H1 (cell line): ENCODE measurements around the gene IRF3. TPM values are rescaled to one million over a fixed set of nuclear protein-coding genes. Genes with fewer than 3 reads are reported as not detected.

Source experiments
- CTCF ChIA-PET: fragments of 300-600 bp; sonication (Branson Sonifier 250); formaldehyde crosslinking; loops from one replicate; lab custom pipeline; 2021; ENCODE audit not compliant: partially characterized antibody; lab: Charles Lee
- POLR2A ChIA-PET: fragments of 300-600 bp; sonication (Branson Sonifier 250); formaldehyde crosslinking; loops from one replicate; lab custom pipeline; 2021; ENCODE audit warnings: inconsistent platforms; ENCODE audit not compliant: partially characterized antibody; lab: Charles Lee
- DNase-seq, 2 experiments: peaks; one replicate each; pipeline versions ENCODE4 v3.0.0 to v3.0.0-alpha.2; 2010 to 2022; ENCODE audit warnings: low spot score in 2 of 2, low read depth in 1 of 2, mixed read lengths in 1 of 2
- FAIRE-seq: peaks from 2 replicates; lab custom pipeline; 2011; peaks lifted over from hg19 to GRCh38; lab: Jason Lieb, UNC
- H2AFZ ChIP-seq: 2 replicates; pipeline ENCODE4 v1.8.1; 2012; ENCODE audit warnings: low read length, inconsistent platforms
- H2AK5ac ChIP-seq: 2 replicates; pipeline ENCODE4 v1.6.1; 2013; ENCODE audit warnings: low read depth, low read length
- H2BK120ac ChIP-seq: replicated peaks from 2 replicates; pipeline ENCODE3; 2013; ENCODE audit warnings: low read depth, low read length, inconsistent platforms
- H2BK12ac ChIP-seq: 2 replicates; pipeline ENCODE4 v1.6.1; 2013; ENCODE audit warnings: low read depth, low read length
- H2BK15ac ChIP-seq: 2 replicates; pipeline ENCODE4 v1.6.1; 2013; ENCODE audit warnings: low read length
- H2BK20ac ChIP-seq: 2 replicates; pipeline ENCODE4 v1.6.1; 2013; ENCODE audit warnings: low read length
- H2BK5ac ChIP-seq: 2 replicates; pipeline ENCODE4 v1.6.1; 2013; ENCODE audit warnings: low read depth, low read length
- H3K14ac ChIP-seq: 2 replicates; pipeline ENCODE4 v1.6.1; 2013; ENCODE audit warnings: inconsistent platforms; ENCODE audit not compliant: insufficient read length
- H3K18ac ChIP-seq: 2 replicates; pipeline ENCODE4 v1.6.1; 2013; ENCODE audit warnings: low read length; ENCODE audit errors: extremely low read depth
- H3K23ac ChIP-seq: 2 replicates; pipeline ENCODE4 v1.6.1; 2013; ENCODE audit warnings: inconsistent platforms; ENCODE audit not compliant: insufficient read length
- H3K23me2 ChIP-seq: 2 replicates; pipeline ENCODE4 v1.6.1; 2013; ENCODE audit warnings: low read depth, low read length
- H3K27ac ChIP-seq: 2 replicates; pipeline ENCODE4 v1.6.1; 2011; ENCODE audit warnings: low read depth, low read length, inconsistent platforms
- H3K27me3 ChIP-seq, 4 experiments: replicated peaks in 1 of 4; 1 replicate in 1 of 4; 2 replicates in 3 of 4; pipeline versions ENCODE4 v1.6.1 to v1.8.1; 2011 to 2013; ENCODE audit warnings: low read length in 3 of 4, mild to moderate bottlenecking in 3 of 4, inconsistent platforms in 2 of 4, mixed read lengths in 2 of 4, moderate library complexity in 1 of 4; ENCODE audit not compliant: control insufficient read depth in 3 of 4, insufficient read depth in 3 of 4; ENCODE audit errors: extremely low read depth in 1 of 4
- H3K36me3 ChIP-seq, 4 experiments: 2 replicates each; pipeline versions ENCODE4 v1.6.1 to v1.8.1; 2011 to 2013; ENCODE audit warnings: mild to moderate bottlenecking in 4 of 4, low read length in 3 of 4, moderate library complexity in 2 of 4, control low read depth in 1 of 4, inconsistent platforms in 1 of 4; ENCODE audit not compliant: insufficient read depth in 4 of 4, control insufficient read depth in 2 of 4
- H3K4ac ChIP-seq: replicated peaks from 2 replicates; pipeline ENCODE3; 2013; ENCODE audit warnings: low read length, low read depth, mixed read lengths, inconsistent platforms; ENCODE audit not compliant: insufficient read length
- H3K4me1 ChIP-seq, 4 experiments: replicated peaks in 1 of 4; 1 replicate in 1 of 4; 2 replicates in 3 of 4; pipeline versions ENCODE4 v1.6.1 to v1.8.1; 2011 to 2013; ENCODE audit warnings: low read length in 3 of 4, inconsistent platforms in 2 of 4, mixed read lengths in 1 of 4; ENCODE audit not compliant: insufficient read depth in 4 of 4, control insufficient read depth in 3 of 4
- H3K4me2 ChIP-seq, 2 experiments: 2 replicates each; pipeline versions ENCODE4 v1.6.1 to v1.8.1; 2011 to 2013; ENCODE audit warnings: low read depth in 2 of 2, low read length in 2 of 2, control low read depth in 1 of 2, inconsistent platforms in 1 of 2, mild to moderate bottlenecking in 1 of 2; ENCODE audit not compliant: insufficient read depth in 1 of 2
- H3K4me3 ChIP-seq, 4 experiments: fragments of 200-600, 300-600 bp in 1 of 4; sonication (generic), shearing (Covaris generic), sonication (Bioruptor Twin) in 1 of 4; 2 replicates each; pipeline versions ENCODE4 v1.5.1 to v1.8.1; 2011 to 2016; ENCODE audit warnings: low read length in 4 of 4, low read depth in 3 of 4, control low read depth in 2 of 4, inconsistent platforms in 2 of 4, mild to moderate bottlenecking in 2 of 4, mixed read lengths in 1 of 4, moderate library complexity in 1 of 4; ENCODE audit not compliant: insufficient read depth in 2 of 4; ENCODE audit errors: extremely low read depth in 1 of 4
- H3K56ac ChIP-seq: replicated peaks from 2 replicates; pipeline ENCODE3; 2013; ENCODE audit warnings: low read depth, mild to moderate bottlenecking, mixed read lengths, low read length, inconsistent platforms; ENCODE audit not compliant: insufficient read length
- H3K79me1 ChIP-seq: 2 replicates; pipeline ENCODE4 v1.6.1; 2013; ENCODE audit warnings: low read depth, low read length, control low read depth
- H3K79me2 ChIP-seq, 2 experiments: 2 replicates each; pipeline versions ENCODE4 v1.6.1 to v1.8.1; 2012 to 2013; ENCODE audit warnings: low read length in 2 of 2, mild to moderate bottlenecking in 2 of 2, inconsistent platforms in 1 of 2; ENCODE audit not compliant: insufficient read depth in 2 of 2, control insufficient read depth in 1 of 2
- H3K9ac ChIP-seq, 4 experiments: replicated peaks in 1 of 4; 1 replicate in 1 of 4; 2 replicates in 3 of 4; pipeline versions ENCODE4 v1.6.1 to v1.8.1; 2011 to 2013; ENCODE audit warnings: low read depth in 3 of 4, low read length in 3 of 4, control low read depth in 2 of 4, mild to moderate bottlenecking in 2 of 4, moderate library complexity in 2 of 4, inconsistent platforms in 1 of 4; ENCODE audit errors: extremely low read depth in 1 of 4
- H3K9me3 ChIP-seq, 2 experiments: 2 replicates each; pipeline versions ENCODE4 v1.6.1 to v1.8.1; 2012 to 2013; ENCODE audit warnings: mild to moderate bottlenecking in 2 of 2, moderate library complexity in 2 of 2, control low read depth in 1 of 2, inconsistent platforms in 1 of 2, low read depth in 1 of 2, low read length in 1 of 2, mixed read lengths in 1 of 2; ENCODE audit not compliant: insufficient read depth in 2 of 2
- H4K20me1 ChIP-seq, 2 experiments: replicated peaks in 1 of 2; 2 replicates each; pipeline versions ENCODE3 to v1.8.1; 2011 to 2013; ENCODE audit warnings: inconsistent platforms in 2 of 2, low read length in 2 of 2, mild to moderate bottlenecking in 1 of 2; ENCODE audit not compliant: insufficient read depth in 2 of 2, control insufficient read depth in 1 of 2
- H4K5ac ChIP-seq: 2 replicates; pipeline ENCODE4 v1.6.1; 2013; ENCODE audit warnings: low read length, low read depth, mixed read lengths, inconsistent platforms; ENCODE audit not compliant: insufficient read length
- H4K8ac ChIP-seq: 2 replicates; pipeline ENCODE4 v1.8.0; 2013; ENCODE audit warnings: mild to moderate bottlenecking, moderate library complexity, low read length, inconsistent platforms; ENCODE audit not compliant: insufficient read depth; ENCODE audit errors: extremely low read depth
- H4K91ac ChIP-seq: replicated peaks from 2 replicates; pipeline ENCODE3; 2013; ENCODE audit warnings: low read length, mixed read lengths, inconsistent platforms; ENCODE audit not compliant: insufficient read length
- ASH2L ChIP-seq: fragments of 200-600, 300-600 bp; sonication (generic); IDR thresholded peaks from one replicate; pipeline ENCODE4 v1.7.1; 2017; ENCODE audit warnings: low read length
- BACH1 ChIP-seq: IDR thresholded peaks from 2 replicates; pipeline ENCODE4 v1.6.1; 2012; ENCODE audit warnings: low read length, improper control_type of control experiment
- EZH2 ChIP-seq: fragments of 200-600 bp; sonication (generic); IDR thresholded peaks from 2 replicates; pipeline ENCODE4 v1.7.1; 2012; ENCODE audit warnings: low read depth, mild to moderate bottlenecking, moderate library complexity, low read length, inconsistent platforms; ENCODE audit not compliant: severe bottlenecking
- GTF2F1 ChIP-seq: IDR thresholded peaks from 2 replicates; pipeline ENCODE4 v1.6.1; 2012; ENCODE audit warnings: low read depth, low read length, improper control_type of control experiment, borderline replicate concordance
- HDAC6 ChIP-seq: IDR thresholded peaks from one replicate; pipeline ENCODE4 v1.7.1; 2012; ENCODE audit warnings: low read depth, mild to moderate bottlenecking, inconsistent platforms, low read length, moderate library complexity
- JUND ChIP-seq: IDR thresholded peaks from 2 replicates; pipeline ENCODE4 v1.6.1; 2011; ENCODE audit warnings: mild to moderate bottlenecking, improper control_type of control experiment, low read length
- POLR2A ChIP-seq, 2 experiments: IDR thresholded peaks; 1 replicate in 1 of 2; 2 replicates in 1 of 2; pipeline ENCODE4 v1.6.1; 2011; ENCODE audit warnings: low read depth in 2 of 2, low read length in 2 of 2, mild to moderate bottlenecking in 2 of 2; ENCODE audit errors: control extremely low read depth in 1 of 2
- RAD21 ChIP-seq, 2 experiments: IDR thresholded peaks in 1 of 2; conservative IDR thresholded peaks in 1 of 2; 2 replicates each; pipeline ENCODE4 v1.6.1; 2011; ENCODE audit warnings: low read depth in 2 of 2, low read length in 2 of 2, improper control_type of control experiment in 1 of 2, inconsistent platforms in 1 of 2, mild to moderate bottlenecking in 1 of 2, moderate library complexity in 1 of 2
- SRF ChIP-seq: IDR thresholded peaks from 2 replicates; pipeline ENCODE4 v1.6.1; 2011; ENCODE audit warnings: mild to moderate bottlenecking, low read depth, low read length, moderate library complexity
- SUZ12 ChIP-seq: fragments of 200-600 bp; sonication (generic); IDR thresholded peaks from 2 replicates; pipeline ENCODE4 v1.6.1; 2012; ENCODE audit warnings: mild to moderate bottlenecking, inconsistent platforms, low read length, moderate library complexity, mixed read lengths
- TEAD4 ChIP-seq: IDR thresholded peaks from 2 replicates; pipeline ENCODE4 v1.6.1; 2012; ENCODE audit warnings: low read depth, low read length, inconsistent platforms, mixed read lengths
- WGBS, 2 experiments: shearing (Covaris generic) in 1 of 2; methylation state at CpG; one replicate each; pipeline versions ENCODE4 v1.1.6 to v1.1.7; 2013 to 2015; ENCODE audit warnings: low lambda C conversion rate in 2 of 2, mixed read lengths in 2 of 2, inconsistent platforms in 1 of 2, low coverage in 1 of 2, missing lambda C conversion rate in 1 of 2; ENCODE audit not compliant: insufficient replicate concordance in 2 of 2, insufficient coverage in 1 of 2, insufficient read length in 1 of 2; ENCODE audit errors: extremely low coverage in 1 of 2, missing lambda C conversion rate in 1 of 2; 5-methylcytosine and 5-hydroxymethylcytosine counted together
- polyA plus RNA-seq, 7 experiments: library from polyadenylated mRNA; depleted of rRNA in 3 of 7; stranded (reverse) in 5 of 7; unstranded in 2 of 7; fragments of >200 nt in 5 of 7; fragments of 200-250 nt in 2 of 7; gene quantifications; 1 replicate in 5 of 7; 2 replicates in 1 of 7; 4 replicates in 1 of 7; pipeline versions ENCODE4 v1.2.1 to v1.2.3, GENCODE V29; 2011 to 2013; ENCODE audit warnings: missing spikeins in 2 of 7, mixed read lengths in 2 of 7
- total RNA-seq: library from RNA; stranded (reverse); fragmentation: NEBNext Ultra II Directional; extraction: Animal tissue kit (Norgen Biotek cat#: 25700); gene quantifications from 2 replicates; pipeline ENCODE4 v1.2.1, GENCODE V29; 2021
- TF ChIP-seq, protein P1 (sequence below): IDR thresholded peaks from 2 replicates; pipeline ENCODE4 v1.6.1; 2012; ENCODE audit warnings: low read length, inconsistent platforms

Gene IRF3
- total and polyA plus RNA-seq, 2 of the 8 experiments (the other 6 are each of a cell fraction or from before 2014, with no cell fraction given) = 103 to 114 TPM

DNA sequence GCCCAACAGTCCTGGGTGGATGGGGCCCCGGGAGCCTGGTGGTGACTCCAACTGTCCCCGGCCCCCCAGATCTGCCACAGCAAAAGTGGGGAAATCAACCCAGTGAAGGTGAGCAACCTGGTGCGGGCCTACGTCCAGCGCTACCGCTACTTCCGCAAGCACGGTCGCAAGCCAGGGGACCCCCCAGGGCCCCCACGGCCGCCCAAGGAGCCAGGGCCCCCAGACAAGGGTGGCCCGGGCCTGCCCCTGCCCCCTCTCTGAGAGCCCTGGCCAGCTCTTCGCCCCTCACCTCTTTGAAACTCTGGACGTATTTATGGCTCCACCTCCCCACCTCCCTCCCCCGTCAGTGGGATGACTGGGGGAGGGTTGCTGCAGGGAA, 7.5 kb downstream of the IRF3 start:
- peaks cover 21 to 81% (median 59%) of the 10 kb centered on the region in 4 experiments; a peak in 7 of 8 replicates for H3K36me3 ChIP-seq
- H2BK12ac ChIP-seq = no peak overlapping the region
- peaks cover 9 to 11% of the 10 kb centered on the region in 2 experiments for H3K9me3 ChIP-seq
- ChIA-PET POLR2A (interaction anchor here (1.0 to 18.0 kb wide), 5 partner anchors 14 to 65 kb away, joined by 3 to 275 read pairs (median 6); partner anchors contain the start of genes PRMT1, RRAS and SCAF1), CTCF (interaction anchor here (0.9 to 3.8 kb wide), 4 partner anchors 10 to 26 kb away, joined by 3 to 39 read pairs (median 6); no protein-coding TSS in a partner anchor)
- no peak overlapping the region for H4K91ac ChIP-seq
- no peak overlapping the region for H2BK120ac ChIP-seq
- no peak overlapping the region for H2AK5ac ChIP-seq
- no peak overlapping the region for H3K23ac ChIP-seq
- peaks cover 9 to 19% of the 10 kb centered on the region in 2 experiments for H4K20me1 ChIP-seq
- H2BK15ac ChIP-seq = no peak overlapping the region
- 97% methylated on average over 9 of the region's 15 CpGs; no CpG with 5 or more reads in 1 of the 2 experiments for WGBS, 2 experiments
- H3K14ac ChIP-seq = no peak overlapping the region
- H2AFZ ChIP-seq = no peak overlapping the region
- no peak overlapping the region for H3K56ac ChIP-seq
- H3K27ac ChIP-seq = no peak overlapping the region
- no peak overlapping the region for H3K4me3 ChIP-seq
- no peak overlapping the region for H3K4me2 ChIP-seq
- no peak overlapping the region for H2BK20ac ChIP-seq
- H4K8ac ChIP-seq = peak overlapping the region; percentile 30; the same call in 1 of the 2 replicates
- peaks cover 0 to 14% (median 5%) of the 10 kb centered on the region in 4 experiments; a peak in 4 of 7 replicates for H3K4me1 ChIP-seq
- H3K79me1 ChIP-seq = 0 out of 2 replicates have a peak, but pooled peaks cover 5% of the 10 kb centered on the region
- no peaks in the 10 kb centered on the region for H3K27me3 ChIP-seq
- H3K79me2 ChIP-seq = peaks cover 0 to 2% of the 10 kb centered on the region in 2 experiments; a peak in 1 of 4 replicates
- H2BK5ac ChIP-seq = no peak overlapping the region
- H3K18ac ChIP-seq = no peak overlapping the region
- no peak for DNase-seq
- no peak overlapping the region for H3K4ac ChIP-seq
- H4K5ac ChIP-seq = no peak overlapping the region
- no peak for FAIRE-seq
- H3K9ac ChIP-seq = no peak overlapping the region
- H3K23me2 ChIP-seq = no peaks in the 10 kb centered on the region; the same call in 1 of the 2 replicates
- TF ChIP-seq SRF (no peak), ASH2L (no peak), RAD21 (IDR thresholded peaks at IDR 0.05 in 1 of 2, conservative IDR thresholded peaks at IDR 0.05 in 1 of 2; ENCODE audit: low read depth in 2 of 2, low read length in 2 of 2) (no peak), SUZ12 (no peak), HDAC6 (no peak), POLR2A (IDR thresholded peaks at IDR 0.05; ENCODE audit: control extremely low read depth in 1 of 2, low read depth in 2 of 2, low read length in 2 of 2) (no peak), BACH1 (no peak), EZH2 (no peak), GTF2F1 (no peak), TEAD4 (no peak), JUND (no peak)
- TF ChIP-seq, protein P1, sequence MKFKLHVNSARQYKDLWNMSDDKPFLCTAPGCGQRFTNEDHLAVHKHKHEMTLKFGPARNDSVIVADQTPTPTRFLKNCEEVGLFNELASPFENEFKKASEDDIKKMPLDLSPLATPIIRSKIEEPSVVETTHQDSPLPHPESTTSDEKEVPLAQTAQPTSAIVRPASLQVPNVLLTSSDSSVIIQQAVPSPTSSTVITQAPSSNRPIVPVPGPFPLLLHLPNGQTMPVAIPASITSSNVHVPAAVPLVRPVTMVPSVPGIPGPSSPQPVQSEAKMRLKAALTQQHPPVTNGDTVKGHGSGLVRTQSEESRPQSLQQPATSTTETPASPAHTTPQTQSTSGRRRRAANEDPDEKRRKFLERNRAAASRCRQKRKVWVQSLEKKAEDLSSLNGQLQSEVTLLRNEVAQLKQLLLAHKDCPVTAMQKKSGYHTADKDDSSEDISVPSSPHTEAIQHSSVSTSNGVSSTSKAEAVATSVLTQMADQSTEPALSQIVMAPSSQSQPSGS = no peak
